NOMO-1 treated with DMSO at 0.1 percent for 48 hours (cell line): ENCODE results near the gene EXPH5.
"Not testable (repeated sequence)": the region's sequence is repeated elsewhere in the genome, so short reads cannot be mapped to it uniquely, and the experiment has no call there.

ENCODE experiments used
- DNase-seq: peaks from one replicate; lab custom pipeline; 2025; ENCODE audit not compliant: unreplicated experiment; lab: John Stamatoyannopoulos, UW

EXPH5 gene

GRCh38 chr11:108606495-108607160, 13.1 kb upstream of the EXPH5 start:
- DNase-seq: no peak

DNA sequence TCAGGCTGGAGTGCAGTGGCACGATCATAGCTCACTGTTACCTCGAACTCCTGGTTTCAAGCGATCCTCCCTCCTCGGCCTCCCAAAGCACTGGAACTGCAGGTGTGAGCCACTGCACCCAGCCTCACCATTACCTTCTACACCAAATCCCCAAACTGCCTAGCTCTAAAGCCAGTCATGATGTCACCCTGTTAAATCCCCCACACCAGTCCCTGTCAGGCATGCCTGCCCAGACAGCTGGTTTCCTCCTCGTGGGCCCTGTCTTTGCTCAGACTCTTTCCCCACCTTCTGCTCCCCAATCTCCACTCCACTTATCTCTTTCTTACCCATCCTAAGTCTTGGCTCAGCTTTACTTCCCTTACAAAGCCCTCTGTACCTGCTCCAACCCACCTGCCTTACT, 12.5 kb upstream of the EXPH5 start:
- no peak for DNase-seq

- DNase-seq: not testable (repeated sequence)
Observed at GRCh38 chr11:108602818-108603217, 9.2 kb upstream of the EXPH5 start.

GRCh38 chr11:108601150-108601549, 7.6 kb upstream of the EXPH5 start:
- no peak for DNase-seq

DNA sequence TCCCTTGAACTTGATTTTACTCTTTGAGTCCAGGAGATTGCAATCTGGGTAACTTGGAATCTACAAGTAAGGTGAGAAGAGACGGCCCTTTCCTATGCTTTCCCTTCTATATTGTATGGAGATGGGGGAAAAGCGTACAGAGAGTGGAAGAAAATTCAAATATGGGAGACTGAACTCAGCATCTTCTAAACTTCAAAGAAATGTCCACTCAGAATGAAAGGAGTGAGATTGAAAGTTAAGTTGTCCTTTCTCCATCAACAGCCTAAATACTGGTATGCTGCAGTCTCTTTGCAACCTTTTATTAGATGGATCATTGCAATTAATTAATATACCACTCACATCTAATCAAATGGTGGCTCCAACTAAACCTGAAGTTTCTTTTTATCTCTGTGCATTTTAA, 6.4 kb upstream of the EXPH5 start:
- no peak for DNase-seq

DNA sequence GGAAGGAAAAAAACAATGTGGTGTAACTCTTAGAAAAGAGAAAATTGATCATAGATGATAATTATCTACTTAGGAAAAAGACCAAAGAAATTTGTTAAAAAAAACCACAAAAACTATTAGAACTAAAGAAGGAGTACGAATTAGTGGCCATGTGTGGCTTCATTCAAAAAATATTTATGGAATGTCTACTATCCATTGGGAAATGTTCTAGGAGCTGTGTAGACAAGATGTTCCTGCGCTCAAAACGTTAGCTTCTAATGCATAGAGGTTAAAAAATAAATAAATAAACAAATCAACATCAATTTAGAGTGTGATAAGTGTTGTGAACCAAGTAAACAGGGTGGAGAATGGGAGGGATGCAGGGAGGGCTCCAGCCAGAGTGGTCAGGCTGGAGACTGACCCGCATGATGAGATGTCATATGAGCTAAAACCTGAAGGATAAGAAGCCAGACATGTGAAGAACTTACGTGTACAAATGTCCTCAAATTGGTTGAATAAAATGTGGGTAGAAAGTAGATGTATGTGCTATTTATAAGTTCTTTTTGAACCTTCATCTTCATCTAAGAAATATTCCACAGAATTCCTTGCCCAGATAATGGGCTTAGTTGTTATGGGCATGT, 4.3 kb upstream of the EXPH5 start:
- no peak for DNase-seq

DNA sequence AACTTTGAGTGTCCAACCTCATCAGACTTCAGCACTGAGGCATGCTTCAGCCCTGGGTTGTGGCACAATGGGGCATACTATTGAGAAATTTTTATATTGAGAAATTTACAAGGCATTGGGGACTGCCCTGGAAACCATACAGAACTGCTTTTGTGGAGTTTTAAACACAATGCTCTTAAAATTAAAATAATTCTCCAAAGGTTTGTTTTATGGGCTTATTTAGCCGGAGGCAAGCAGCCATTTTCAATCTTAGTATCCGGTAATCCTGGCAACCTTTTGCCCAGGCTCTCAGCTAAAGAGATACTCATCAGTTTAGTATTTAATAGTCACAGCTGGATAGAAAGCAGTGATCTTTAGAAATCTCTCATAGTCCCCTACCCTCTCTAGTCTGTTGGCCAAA, 3.1 kb upstream of the EXPH5 start:
- DNase-seq: no peak

GRCh38 chr11:108593923-108594434, 411 bp upstream of the EXPH5 start:
- no peak for DNase-seq

DNA sequence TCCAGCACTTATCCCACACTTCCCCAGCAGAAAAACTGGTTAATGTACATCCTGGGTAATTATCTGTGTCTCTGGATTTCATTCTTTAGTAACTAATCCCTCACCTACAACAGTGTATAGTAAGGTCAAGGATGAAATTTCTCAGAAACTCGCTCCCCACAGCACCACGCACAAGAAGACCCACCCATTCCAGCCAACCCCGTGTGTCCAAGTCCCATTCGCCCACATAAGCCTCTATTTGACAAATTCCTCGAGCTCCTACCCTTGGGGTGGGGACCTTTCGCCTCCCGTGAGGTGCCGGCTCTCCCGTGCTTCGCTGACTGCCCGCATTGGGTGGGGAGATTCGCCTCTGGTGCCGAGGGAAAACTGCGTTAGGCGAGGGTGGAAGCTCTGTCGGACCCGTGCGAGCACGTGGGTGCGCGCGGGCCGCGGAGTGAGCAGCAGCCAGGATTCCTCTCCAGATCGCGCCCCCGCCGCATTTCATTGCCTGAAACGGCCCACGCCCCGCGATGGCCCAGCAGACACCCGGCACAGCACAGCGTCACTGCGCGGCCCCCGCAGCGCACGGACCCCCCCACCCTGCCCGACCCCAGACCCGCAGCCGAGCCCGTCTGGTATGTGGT, 866 bp downstream of the EXPH5 start:
- no peak for DNase-seq

DNA sequence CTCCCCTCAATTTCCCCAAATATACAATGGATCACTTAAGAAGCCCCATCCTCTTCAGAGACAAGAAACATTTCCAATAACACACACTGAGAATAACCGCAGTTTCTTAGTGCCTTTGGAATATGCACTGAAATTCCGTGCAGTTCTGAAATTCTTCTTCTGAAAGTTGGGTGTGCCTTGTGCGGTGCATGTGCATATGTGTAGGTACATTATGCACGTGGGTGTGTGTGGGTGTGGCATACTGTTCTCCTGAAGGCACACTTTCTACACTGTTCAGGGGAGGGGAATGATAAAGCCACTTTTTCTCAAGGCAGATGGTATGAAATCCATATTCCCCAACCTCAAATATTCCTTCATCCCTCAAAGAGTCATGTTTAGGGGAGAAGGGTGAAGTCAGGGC, 1.7 kb downstream of the EXPH5 start:
- no peak for DNase-seq

GRCh38 chr11:108589136-108589535, 4.4 kb downstream of the EXPH5 start:
- no peak for DNase-seq

DNA sequence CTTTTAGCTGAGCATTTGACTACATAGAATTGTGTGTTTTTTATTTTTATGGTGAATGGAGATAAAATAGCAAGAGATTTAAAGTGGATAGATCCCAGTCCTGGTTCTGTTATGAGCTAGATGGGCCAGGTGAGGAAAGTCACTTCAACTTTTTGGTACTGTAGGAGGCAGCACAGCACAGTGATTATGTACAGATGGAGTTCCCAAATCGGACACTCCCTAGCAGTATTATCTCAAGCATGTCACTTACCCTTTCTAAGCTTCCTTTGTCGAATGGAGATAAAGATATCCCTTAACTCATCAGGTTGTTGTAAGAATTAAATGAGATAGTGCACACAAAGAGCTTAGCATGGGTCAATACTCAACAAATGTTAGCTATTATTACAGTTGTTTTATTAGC, 5.3 kb downstream of the EXPH5 start:
- DNase-seq: no peak

GRCh38 chr11:108587109-108587508, 6.5 kb downstream of the EXPH5 start:
- no peak for DNase-seq

- peak; percentile 37 for DNase-seq
Observed at GRCh38 chr11:108586600-108586999, 7.0 kb downstream of the EXPH5 start.

DNA sequence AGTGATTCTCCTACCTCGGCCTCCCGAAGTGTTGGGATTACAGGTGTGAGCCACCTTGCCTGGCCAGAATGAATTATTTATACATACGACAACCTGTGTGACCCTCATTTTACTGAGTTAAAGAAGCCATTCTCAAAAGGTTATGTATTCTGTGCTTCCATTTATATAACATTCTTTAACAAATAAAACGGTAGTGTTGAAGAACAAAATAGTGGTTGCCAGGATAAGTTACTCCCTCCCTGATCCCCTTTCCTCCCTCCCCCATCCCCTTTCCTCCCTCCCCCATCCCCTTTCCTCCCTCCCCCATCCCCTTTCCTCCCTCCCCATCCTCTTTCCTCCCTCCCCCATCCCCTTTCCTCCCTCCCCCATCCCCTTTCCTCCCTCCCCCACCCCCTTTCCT, 7.4 kb downstream of the EXPH5 start:
- DNase-seq: not testable (repeated sequence)

DNA sequence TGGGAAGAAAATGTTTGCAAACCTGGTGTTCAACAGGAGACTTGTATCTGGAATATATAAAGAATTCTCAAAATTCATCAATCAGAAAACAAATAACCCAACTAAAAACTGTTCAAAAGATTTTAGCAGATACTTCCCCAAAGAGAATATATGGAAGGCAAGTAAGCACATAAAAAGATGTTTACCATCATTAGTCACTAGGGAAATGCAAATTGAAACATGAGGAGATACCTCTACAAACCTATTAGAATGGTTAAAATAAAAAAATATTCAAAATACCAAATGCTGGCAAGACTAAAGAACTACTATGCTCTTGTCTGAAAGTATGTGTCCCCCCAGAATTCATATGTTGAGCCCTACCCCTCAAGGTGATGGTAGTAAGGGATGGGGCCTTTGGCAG, 8.6 kb downstream of the EXPH5 start:
- DNase-seq: no peak

- DNase-seq: no peak
Observed at GRCh38 chr11:108580645-108581044, 12.9 kb downstream of the EXPH5 start.

GRCh38 chr11:108580043-108580442, 13.5 kb downstream of the EXPH5 start:
- no peak for DNase-seq

DNA sequence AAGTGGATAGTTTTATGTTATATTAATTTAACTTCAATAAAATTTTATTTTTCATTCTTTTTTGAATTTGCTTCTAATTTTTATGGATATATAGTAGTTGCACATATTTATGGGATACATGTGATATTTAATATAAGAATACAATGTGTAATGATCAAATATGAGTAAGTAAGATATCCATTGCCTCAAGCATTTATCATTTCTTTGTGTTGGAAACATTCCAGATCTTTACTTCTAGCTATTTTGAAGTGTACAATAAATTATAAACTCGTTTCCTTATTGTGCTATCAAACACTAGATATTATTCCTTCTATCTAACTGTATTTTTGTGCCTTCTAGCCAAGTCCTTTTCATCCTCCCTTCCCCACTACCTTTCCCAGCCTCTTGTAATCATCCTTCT, 17.0 kb downstream of the EXPH5 start:
- DNase-seq: no peak

GRCh38 chr11:108574675-108575074, 18.9 kb downstream of the EXPH5 start:
- no peak for DNase-seq

GRCh38 chr11:108571001-108571400, 22.6 kb downstream of the EXPH5 start:
- DNase-seq: no peak

DNA sequence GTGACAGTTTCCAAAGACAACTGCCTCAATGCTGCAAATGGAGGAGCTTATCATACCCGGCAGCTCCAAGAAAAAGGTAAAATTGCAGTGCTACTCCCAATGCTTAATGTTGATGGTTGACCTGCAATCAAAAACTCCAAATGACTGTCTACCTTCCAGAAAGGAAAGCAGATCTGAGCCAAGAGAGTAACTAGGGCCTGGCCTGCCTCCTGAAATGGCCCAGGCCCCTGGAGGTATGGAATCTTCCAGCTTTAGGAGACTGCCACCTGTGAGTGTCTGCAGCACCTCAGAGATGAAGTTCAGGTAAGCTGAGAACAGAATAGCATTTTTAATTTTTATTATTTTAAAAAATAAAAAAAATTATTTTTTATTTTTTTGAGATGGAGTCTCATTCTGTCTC, 23.7 kb downstream of the EXPH5 start:
- no peak for DNase-seq
